ENCODE data around the gene CDKAL1. TPM values are rescaled to one million over a fixed set of nuclear protein-coding genes. Genes with fewer than 3 reads are reported as not detected.
"Not testable (repeated sequence)": the region's sequence is repeated elsewhere in the genome, so short reads cannot be mapped to it uniquely, and the experiment has no call there.

CDKAL1 gene
- total RNA-seq, 1 donor from 2014 or later = 39.6 TPM

- Histone ChIP-seq H4K20me1 (ENCODE audit: low read depth) (no peaks in the 10 kb centered on the region), H3K4me1 (no peaks in the 10 kb centered on the region), H3K9ac (no peak overlapping the region), H3K79me2 (ENCODE audit: low read depth) (no peaks in the 10 kb centered on the region), H3K27ac (no peak overlapping the region), H3K4me2 (no peak overlapping the region), H3K27me3 (no peaks in the 10 kb centered on the region), H3F3A (ENCODE audit: low read depth) (no peaks in the 10 kb centered on the region), H2AFZ (replicated peaks) (no peak overlapping the region), H3K4me3 (no peak overlapping the region), H3K9me3 (ENCODE audit: low read depth) (no peaks in the 10 kb centered on the region), H3K36me3 (no peaks in the 10 kb centered on the region)
- Mint-ChIP-seq H3K36me3 (no peaks in the 10 kb centered on the region), H3K9me3 (peaks cover 2% of the 10 kb centered on the region), H3K27ac (no peak overlapping the region), H3K4me3 (no peak overlapping the region), H3K4me1 (peaks cover 16% of the 10 kb centered on the region), H3K27me3 (ENCODE audit: insufficient read depth, low read depth) (no peaks in the 10 kb centered on the region)
- no peak for TF ChIP-seq CTCF (IDR thresholded peaks at IDR 0.05)
- no peak for TF ChIP-seq EZH2phosphoT487 (IDR thresholded peaks at IDR 0.05)
- TF ChIP-seq EZH2 (IDR thresholded peaks at IDR 0.05) = no peak
- no peak for DNase-seq (ENCODE audit: low spot score)
Measured at GRCh38 chr6:21050935-21051334, 516.7 kb downstream of the CDKAL1 start.

- no peaks in the 10 kb centered on the region for H3K9me3 ChIP-seq (ENCODE audit: low read depth)
- no peaks in the 10 kb centered on the region for H3K36me3 ChIP-seq
- H3K79me2 ChIP-seq (ENCODE audit: low read depth) = no peaks in the 10 kb centered on the region
- no peak for TF ChIP-seq EZH2 (IDR thresholded peaks at IDR 0.05)
- no peak for TF ChIP-seq EZH2phosphoT487 (IDR thresholded peaks at IDR 0.05)
- no peak for TF ChIP-seq CTCF (IDR thresholded peaks at IDR 0.05)
- H3K27me3 ChIP-seq = no peaks in the 10 kb centered on the region
- no peak overlapping the region for H3K4me2 ChIP-seq
- H3K27ac Mint-ChIP-seq = no peak overlapping the region
- H3F3A ChIP-seq (ENCODE audit: low read depth) = no peaks in the 10 kb centered on the region
- H3K36me3 Mint-ChIP-seq = no peaks in the 10 kb centered on the region
- peaks cover 5% of the 10 kb centered on the region for H3K9me3 Mint-ChIP-seq
- peaks cover 8% of the 10 kb centered on the region for H3K4me1 Mint-ChIP-seq
- no peaks in the 10 kb centered on the region for H3K4me1 ChIP-seq
- H3K9ac ChIP-seq = no peak overlapping the region
- no peak overlapping the region for H3K27ac ChIP-seq
- no peaks in the 10 kb centered on the region for H3K27me3 Mint-ChIP-seq (ENCODE audit: insufficient read depth, low read depth)
- H4K20me1 ChIP-seq (ENCODE audit: low read depth) = no peaks in the 10 kb centered on the region
- H3K4me3 Mint-ChIP-seq = no peak overlapping the region
- H2AFZ ChIP-seq (replicated peaks) = no peak overlapping the region
- DNase-seq (ENCODE audit: low spot score) = no peak
- no peak overlapping the region for H3K4me3 ChIP-seq
Measured at GRCh38 chr6:21051777-21052176, 517.5 kb downstream of the CDKAL1 start.

GRCh38 chr6:21053612-21054011 is 519.4 kb downstream of the CDKAL1 start:
- no peak overlapping the region for H3K4me2 ChIP-seq
- H3K4me3 ChIP-seq = no peak overlapping the region
- no peaks in the 10 kb centered on the region for H3F3A ChIP-seq (ENCODE audit: low read depth)
- H4K20me1 ChIP-seq (ENCODE audit: low read depth) = no peaks in the 10 kb centered on the region
- H3K4me1 Mint-ChIP-seq = peaks cover 7% of the 10 kb centered on the region
- no peak overlapping the region for H3K27ac ChIP-seq
- no peak overlapping the region for H3K9ac ChIP-seq
- peaks cover 10% of the 10 kb centered on the region for H3K9me3 Mint-ChIP-seq
- H3K36me3 Mint-ChIP-seq = no peaks in the 10 kb centered on the region
- no peak for TF ChIP-seq EZH2phosphoT487 (IDR thresholded peaks at IDR 0.05)
- TF ChIP-seq EZH2 (IDR thresholded peaks at IDR 0.05) = no peak
- TF ChIP-seq CTCF (IDR thresholded peaks at IDR 0.05) = no peak
- no peak overlapping the region for H2AFZ ChIP-seq (replicated peaks)
- H3K27me3 Mint-ChIP-seq (ENCODE audit: insufficient read depth, low read depth) = no peaks in the 10 kb centered on the region
- no peaks in the 10 kb centered on the region for H3K9me3 ChIP-seq (ENCODE audit: low read depth)
- H3K79me2 ChIP-seq (ENCODE audit: low read depth) = no peaks in the 10 kb centered on the region
- H3K4me1 ChIP-seq = no peaks in the 10 kb centered on the region
- no peaks in the 10 kb centered on the region for H3K27me3 ChIP-seq
- no peaks in the 10 kb centered on the region for H3K36me3 ChIP-seq
- no peak for DNase-seq (ENCODE audit: low spot score)
- H3K4me3 Mint-ChIP-seq = no peak overlapping the region
- H3K27ac Mint-ChIP-seq = no peak overlapping the region

- H3K27me3 ChIP-seq; H3K79me2 ChIP-seq (ENCODE audit: low read depth); H3F3A ChIP-seq (ENCODE audit: low read depth); H3K27me3 Mint-ChIP-seq (ENCODE audit: insufficient read depth, low read depth); H4K20me1 ChIP-seq (ENCODE audit: low read depth); DNase-seq (ENCODE audit: low spot score); H3K27ac Mint-ChIP-seq; H3K9ac ChIP-seq; H3K9me3 ChIP-seq (ENCODE audit: low read depth); H3K27ac ChIP-seq; H3K4me1 Mint-ChIP-seq; H3K4me3 ChIP-seq; H3K4me3 Mint-ChIP-seq; H3K4me1 ChIP-seq; H3K36me3 Mint-ChIP-seq; H3K36me3 ChIP-seq; H3K4me2 ChIP-seq; H2AFZ ChIP-seq (replicated peaks): not testable (repeated sequence)
- H3K9me3 Mint-ChIP-seq = peaks cover 16% of the 10 kb centered on the region
Measured at GRCh38 chr6:21055480-21055879, 521.2 kb downstream of the CDKAL1 start.

Measured in neural progenitor cell (in vitro differentiated cells).